Amniotic stem cell (primary cell): ENCODE data around the gene DUSP1.
A peak's percentile ranks its signal among the peaks of the same experiment; 100 is the strongest.

Source experiments
- DNase-seq: peaks from one replicate; lab custom pipeline; 2025; lab: John Stamatoyannopoulos, UW

The DUSP1 gene

GRCh38 chr5:172762214-172763119 lies 8.5 kb downstream of the DUSP1 start:
- DNase-seq: no peak

GRCh38 chr5:172760959-172761358 lies 10.0 kb downstream of the DUSP1 start:
- no peak for DNase-seq

DNA sequence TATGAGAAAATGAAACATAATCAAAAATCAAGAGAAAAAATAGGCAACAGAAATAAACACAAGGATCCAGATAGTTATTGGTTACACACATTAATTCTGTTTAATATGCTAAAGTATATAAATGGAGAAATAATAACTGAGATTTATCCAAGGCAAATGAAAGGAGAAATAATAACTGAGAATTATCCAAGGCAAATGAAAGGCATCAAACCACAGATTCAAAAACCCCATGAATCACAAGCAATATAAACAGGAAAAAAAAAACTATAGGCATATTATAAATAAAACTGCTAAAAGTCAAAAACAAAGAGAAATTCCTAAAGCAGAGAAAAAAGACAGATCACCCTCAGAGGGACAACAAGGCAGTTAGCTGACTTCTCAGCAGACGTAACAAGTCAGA lies 10.9 kb downstream of the DUSP1 start:
- no peak for DNase-seq

DNA sequence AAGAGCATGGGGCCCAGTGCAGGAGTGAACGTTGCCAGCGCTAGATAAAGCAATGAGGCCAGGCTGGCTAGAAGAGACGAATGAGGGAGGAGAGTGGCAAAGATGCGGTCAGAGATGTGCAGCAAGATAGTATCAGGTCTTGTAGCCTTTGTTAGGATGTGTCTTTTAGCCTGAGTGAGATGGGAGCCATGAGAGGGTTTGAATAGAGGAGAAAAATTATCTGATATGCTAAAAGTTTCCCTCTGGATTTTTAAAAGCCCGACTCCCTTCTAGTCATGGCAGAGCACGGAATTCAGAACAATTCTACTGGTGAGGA lies 12.2 kb downstream of the DUSP1 start:
- DNase-seq: no peak

- DNase-seq: peak; percentile 33
Observed at GRCh38 chr5:172758077-172758833, 12.7 kb downstream of the DUSP1 start.

DNA sequence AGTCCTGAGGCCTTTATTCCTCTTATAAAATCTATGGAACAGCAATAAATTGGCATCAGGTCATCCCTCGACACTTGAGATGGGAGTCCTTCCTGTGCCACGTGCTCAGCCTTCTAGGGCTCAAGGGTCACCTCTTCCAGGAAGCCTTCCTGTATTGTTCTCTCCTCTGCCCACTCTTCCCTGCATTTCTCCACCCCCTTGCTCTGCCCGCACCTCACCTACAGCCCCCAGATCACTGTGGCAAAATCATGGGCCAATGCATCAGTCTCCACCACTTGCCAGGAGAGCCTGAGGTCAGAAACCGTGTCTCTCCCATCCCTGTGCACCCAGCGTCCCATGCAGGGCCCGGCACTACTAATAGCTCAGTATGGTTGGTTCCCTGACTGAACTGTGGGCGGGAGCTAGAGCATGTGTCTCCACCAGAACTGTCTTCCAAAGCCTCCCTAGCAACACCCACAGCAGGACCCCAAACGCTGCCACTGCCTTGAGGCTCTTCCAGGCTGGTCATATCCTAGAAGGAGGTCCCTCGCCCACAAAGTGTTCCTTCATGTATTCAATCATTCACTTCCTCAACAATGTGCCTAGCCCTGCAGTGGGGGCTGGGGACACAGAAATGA lies 13.5 kb downstream of the DUSP1 start:
- DNase-seq: no peak

DNA sequence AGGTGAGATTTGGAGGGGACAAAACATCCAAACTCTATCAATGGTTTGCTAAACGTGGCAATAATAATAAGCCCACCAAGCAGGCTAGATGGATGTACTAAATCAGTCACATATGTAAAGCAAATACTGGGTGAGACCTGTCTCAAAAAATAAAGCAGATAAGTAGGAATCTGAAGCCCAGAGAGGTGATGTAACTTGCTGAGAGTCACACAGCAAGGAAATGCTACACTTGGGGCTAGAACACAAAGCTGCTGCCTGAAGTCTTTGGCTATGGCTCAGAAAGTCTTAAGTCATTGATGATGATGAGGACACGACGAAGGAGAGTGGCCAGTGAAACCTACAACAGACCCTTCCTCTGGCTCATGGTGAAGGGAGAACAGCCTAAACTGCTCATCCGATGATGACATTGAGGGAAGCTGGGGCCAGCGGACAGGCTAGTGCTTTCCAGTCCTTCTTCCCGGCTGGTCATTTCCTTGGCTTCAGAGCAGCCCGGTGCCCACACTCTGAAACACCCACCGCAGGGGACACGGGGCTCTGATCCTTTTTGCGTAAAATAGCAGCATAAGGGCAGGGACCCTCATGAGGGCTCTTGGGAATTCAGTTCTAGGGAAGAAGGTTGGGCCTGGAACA lies 14.1 kb downstream of the DUSP1 start:
- DNase-seq: no peak

DNA sequence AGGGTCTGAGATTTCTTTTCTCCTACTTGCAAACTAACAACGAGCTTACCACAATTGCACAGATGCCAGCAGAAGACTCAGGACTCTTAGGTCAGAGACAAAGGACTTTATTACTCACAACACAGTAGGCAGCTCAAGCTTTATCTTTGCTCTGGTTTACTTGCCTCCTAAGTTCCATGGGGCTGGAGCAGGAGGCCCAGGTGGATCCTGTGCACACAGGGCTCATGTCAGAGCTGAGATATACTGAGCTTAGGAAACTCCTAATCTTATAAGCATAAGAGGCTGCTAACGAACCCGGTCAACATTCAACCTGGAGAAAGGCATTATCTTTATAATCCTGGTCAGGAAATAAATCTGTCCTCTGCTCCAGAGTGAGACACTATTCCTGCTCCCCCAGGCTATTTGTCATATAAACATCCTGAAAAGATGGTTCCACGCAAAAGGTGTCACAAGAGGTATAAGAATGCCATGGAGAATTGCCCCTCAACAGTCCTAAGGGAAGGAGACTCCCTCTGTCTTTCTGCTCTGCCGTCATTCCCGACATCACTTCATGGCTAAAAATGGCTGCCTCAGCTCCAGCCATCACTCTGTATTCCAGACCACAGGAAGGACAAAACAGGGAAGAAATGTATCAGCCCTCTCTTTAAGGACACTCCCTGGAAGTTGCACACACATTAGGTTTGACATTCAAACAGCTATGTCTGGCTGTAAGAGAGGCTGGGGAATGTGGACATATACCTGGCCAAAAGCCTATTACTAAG lies 16.2 kb downstream of the DUSP1 start:
- no peak for DNase-seq

GRCh38 chr5:172753101-172753500 lies 17.9 kb downstream of the DUSP1 start:
- DNase-seq: no peak

DNA sequence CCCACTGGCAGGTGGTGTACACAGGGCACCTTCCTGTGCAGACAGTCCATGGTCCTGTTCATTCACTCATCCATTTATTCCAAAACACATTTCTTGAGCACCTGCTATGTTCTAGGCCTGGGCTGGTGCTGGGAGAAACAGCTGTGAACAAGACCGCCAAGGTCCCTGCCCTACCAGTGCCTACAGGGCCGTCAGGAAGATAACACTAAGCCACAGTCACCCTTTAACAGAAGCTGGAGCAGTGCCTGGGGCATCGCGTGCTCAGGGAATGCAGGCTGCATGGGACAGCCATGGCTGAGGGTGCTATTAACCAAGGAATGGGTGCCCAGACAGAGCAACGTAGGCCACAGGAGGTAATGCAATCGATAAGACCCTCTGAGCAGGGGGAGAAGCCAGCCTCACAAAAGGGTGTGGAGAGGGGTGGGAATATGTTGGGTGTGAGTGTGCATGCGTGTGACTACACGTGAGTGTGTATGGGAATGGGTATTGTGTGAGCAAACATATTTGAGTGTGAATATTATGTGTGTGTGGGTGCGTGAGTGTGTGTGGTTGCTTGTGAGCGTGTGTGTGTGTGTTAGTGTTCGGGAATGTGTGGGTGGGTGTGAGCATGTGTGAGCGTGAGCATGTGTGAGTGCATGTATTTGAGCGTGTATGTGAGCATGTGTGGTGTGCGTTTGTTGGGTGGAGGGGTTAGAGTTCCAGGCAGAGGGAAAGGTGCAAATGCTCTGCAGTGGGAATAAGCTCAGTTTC lies 19.1 kb downstream of the DUSP1 start:
- DNase-seq: no peak

- no peak for DNase-seq
Observed at GRCh38 chr5:172749881-172750633, 20.9 kb downstream of the DUSP1 start.

GRCh38 chr5:172749076-172749475 lies 21.9 kb downstream of the DUSP1 start:
- DNase-seq: no peak

GRCh38 chr5:172748341-172748843 lies 22.6 kb downstream of the DUSP1 start:
- no peak for DNase-seq

GRCh38 chr5:172747471-172747870 lies 23.5 kb downstream of the DUSP1 start:
- no peak for DNase-seq

DNA sequence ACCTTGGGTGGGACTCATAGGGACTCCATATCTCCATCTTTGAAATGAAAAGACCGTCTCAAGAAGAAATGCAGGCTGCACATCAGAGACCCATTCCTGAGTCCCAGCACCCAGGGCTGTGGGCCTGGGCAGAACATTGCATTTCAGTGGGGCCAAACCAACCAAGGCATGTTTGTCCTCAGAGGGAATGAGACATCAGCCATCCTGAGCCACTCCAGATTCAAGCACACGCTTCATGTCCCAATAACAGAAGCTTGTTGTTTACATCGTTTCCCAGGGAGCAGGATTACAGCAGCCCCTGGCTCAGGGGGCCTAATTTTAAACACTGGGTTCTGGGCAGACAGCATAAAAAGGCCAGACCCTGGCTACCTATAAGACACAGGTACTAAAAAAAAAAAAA lies 24.3 kb downstream of the DUSP1 start:
- DNase-seq: no peak

GRCh38 chr5:172745838-172746237 lies 25.2 kb downstream of the DUSP1 start:
- DNase-seq: no peak

DNA sequence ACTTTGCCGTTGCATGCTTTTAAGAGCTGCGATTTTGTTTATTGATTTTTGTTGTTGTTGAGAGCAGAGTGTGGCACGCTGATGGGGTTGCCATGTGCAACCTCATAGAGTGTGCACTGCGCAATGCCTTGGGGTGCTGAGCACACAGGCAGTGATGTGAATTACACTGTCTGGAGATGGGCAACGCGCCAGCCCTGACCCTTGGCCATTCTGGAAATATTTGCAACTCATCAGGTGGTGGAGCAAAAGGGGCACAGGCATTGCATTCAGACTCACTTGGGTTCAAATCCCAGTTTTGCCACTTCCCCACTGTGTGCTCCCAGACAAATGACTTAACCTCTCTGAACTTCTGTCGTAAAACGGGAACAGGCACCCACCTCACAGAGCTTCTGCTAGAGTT lies 25.6 kb downstream of the DUSP1 start:
- DNase-seq: no peak

GRCh38 chr5:172744123-172745104 lies 26.6 kb downstream of the DUSP1 start:
- DNase-seq: no peak
